HG03135 (cell line): ENCODE data around the gene SMG6.
"Not testable (repeated sequence)": the region's sequence is repeated elsewhere in the genome, so short reads cannot be mapped to it uniquely, and the experiment has no call there.

Source experiments
- ATAC-seq: cut with Tn5 transposase; IDR thresholded peaks from one replicate; pipeline ENCODE4 v1.9.1; 2021; ENCODE audit warnings: mild to moderate bottlenecking, moderate library complexity; ENCODE audit not compliant: unreplicated experiment

SMG6 gene

GRCh38 chr17:2151358-2152033, 152.1 kb downstream of the SMG6 start:
- no peak for ATAC-seq

DNA sequence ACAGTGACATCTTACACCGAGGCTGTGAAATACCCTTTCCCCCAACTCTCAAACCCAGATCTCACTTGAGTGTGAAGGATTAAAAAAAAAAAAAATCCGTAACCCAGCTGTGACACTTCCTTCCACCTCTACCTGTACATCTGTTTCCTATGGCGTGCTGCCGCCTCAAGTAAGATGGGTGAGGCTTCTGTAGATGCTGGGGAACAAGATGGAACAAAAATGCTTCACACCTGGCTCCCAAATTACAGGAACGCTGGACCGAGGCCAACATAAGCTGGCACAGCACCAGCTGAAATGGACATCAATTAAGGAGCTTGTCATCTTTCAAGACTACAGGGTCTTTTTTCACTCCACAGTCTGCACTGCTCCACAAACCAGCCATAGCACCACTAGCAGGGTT, 152.8 kb downstream of the SMG6 start:
- ATAC-seq, result no peak

GRCh38 chr17:2149934-2150333, 153.7 kb downstream of the SMG6 start:
- ATAC-seq, result no peak

GRCh38 chr17:2146132-2146871, 157.3 kb downstream of the SMG6 start:
- ATAC-seq, result no peak

DNA sequence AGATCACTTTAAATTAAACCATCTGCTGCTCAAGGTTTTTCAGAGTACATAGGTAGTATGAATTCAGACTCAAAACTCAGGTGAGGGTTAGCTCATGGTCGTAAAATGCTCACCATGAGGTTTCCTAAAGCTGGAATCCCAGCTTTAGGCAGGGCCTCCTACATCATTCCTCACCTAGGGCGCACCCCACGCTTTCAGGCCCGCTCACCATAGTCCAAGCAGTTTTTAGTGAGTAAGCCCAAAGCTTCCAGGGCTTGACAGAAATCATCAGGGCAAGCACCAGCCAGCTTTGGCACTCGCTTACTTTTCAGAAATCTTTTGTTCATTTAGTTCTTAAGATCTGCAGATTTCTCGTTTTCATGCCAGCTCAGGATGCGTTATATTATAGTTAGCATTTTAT, 158.9 kb downstream of the SMG6 start:
- ATAC-seq, result no peak

GRCh38 chr17:2143332-2143731, 160.3 kb downstream of the SMG6 start:
- no peak for ATAC-seq

DNA sequence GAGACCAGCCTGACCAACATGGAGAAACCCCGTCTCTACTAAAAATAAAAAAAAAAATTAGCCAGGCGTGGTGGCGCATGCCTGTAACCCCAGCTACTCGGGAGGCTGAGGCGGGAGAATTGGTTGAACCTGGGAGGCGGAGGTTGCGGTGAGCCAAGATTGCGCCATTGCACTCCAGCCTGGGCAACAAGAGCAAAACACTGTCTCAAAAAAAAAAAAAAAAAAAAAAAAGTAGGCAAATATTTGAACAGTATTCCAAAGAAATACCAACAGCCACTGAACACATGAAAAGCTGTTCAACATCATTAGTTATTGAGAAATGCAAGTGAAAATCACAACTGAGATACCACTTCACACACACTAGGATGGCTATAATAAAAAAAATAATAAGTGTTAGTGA, 160.9 kb downstream of the SMG6 start:
- ATAC-seq, result not testable (repeated sequence)

- no peak for ATAC-seq
Observed at GRCh38 chr17:2140683-2141082, 162.9 kb downstream of the SMG6 start.

GRCh38 chr17:2138761-2139160, 164.8 kb downstream of the SMG6 start:
- ATAC-seq, result peak; percentile 20

DNA sequence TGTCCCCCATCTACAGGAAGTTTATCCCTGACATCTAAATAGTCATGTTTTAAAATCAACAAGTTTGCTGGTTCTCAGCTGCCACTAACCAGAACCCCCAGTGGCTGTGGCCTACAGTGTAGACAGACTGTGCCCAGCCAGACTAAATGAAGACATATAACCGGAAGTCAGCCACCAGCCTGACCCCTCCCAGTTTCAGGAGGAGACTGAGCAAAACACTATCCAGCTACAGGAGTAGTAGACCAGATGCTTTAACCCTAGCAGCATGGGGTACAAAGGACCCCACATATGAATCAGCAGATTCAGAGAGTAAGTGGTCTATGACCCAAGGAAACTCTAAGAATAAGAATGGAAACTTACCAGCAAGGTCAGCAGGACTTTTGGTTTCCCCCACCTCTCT, 165.3 kb downstream of the SMG6 start:
- ATAC-seq, result peak; percentile 65

- no peak for ATAC-seq
Observed at GRCh38 chr17:2137342-2138098, 166.1 kb downstream of the SMG6 start.

DNA sequence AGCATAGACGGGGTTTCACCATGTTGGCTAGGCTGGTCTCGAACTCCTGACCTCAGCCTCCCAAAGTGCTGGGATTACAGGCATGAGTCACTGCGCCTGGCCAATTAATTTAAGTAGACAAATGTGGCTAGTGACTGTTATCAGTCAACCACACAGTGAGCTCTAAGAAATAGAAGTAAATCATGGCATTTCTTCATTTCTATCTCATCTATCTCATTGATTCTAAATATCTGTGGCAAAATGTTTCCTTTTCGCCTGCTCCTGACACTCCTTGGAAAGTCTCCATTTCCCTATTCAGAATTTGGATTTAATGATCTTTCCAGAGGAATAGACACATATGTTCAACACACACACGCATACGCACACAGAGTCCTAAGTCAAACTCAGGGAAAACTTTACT, 167.3 kb downstream of the SMG6 start:
- ATAC-seq, result no peak

- no peak for ATAC-seq
Observed at GRCh38 chr17:2128011-2128410, 175.6 kb downstream of the SMG6 start.

DNA sequence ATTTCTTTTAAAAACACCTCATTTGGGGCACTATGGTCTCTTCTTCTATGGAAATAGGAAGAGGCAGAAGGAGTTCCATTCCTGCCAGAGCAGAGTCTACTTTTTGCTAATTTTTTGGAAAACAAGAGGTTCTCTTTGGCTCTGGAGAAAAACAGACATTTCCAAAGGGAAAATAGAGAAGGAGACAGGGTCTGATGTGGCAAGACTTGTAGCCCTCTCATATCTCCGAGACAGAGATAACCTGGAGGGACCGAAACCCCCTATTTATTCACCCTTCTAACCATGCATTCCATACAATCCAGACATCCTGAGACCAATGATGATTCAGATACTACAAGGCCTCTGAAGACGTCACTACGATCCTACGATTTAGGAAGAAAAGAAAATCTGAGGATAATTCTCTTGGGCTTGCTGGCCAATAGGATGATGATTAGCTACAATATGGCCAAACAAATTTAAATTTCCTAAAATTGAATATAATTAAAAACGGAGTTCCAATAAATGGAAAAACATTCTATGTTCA, 178.5 kb downstream of the SMG6 start:
- no peak for ATAC-seq

- ATAC-seq, result no peak
Observed at GRCh38 chr17:2124391-2124790, 179.2 kb downstream of the SMG6 start.

- no peak for ATAC-seq
Observed at GRCh38 chr17:2123375-2124251, 180.0 kb downstream of the SMG6 start.

- ATAC-seq, result no peak
Observed at GRCh38 chr17:2122641-2123302, 180.8 kb downstream of the SMG6 start.

DNA sequence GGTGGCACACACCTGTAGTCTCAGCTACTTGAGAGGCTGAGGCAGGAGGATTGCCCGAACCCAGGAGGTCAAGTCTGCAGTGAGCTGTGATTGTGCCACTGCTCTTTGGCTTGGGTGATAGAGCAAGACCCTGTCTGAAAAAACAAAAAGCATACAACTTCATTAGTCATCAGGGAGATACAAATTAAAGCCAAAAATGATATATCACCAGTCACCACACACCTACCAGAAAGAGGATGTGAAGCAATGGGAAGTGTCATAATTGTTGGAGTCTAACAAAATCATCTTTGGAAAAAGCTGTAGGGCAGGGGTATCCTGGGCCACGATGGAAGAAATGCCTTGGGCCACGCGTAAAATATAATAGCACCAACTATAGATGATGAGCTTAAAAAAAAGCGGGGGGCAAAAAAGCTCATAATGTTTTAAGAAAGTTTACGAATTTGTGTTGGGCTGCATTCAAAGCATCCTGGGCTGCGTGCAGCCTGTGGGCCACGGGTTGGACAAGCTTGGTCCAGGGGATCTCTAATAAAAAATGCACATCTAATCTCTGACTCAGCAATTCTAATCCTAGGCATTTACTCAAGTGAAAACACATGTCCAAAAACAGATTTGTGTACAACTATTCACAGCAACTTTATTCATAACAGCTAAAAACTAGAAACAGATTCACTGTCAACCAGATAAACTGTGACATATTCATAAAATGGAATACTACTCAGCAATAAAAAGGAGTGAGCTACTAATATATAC, 182.8 kb downstream of the SMG6 start:
- ATAC-seq, result no peak

DNA sequence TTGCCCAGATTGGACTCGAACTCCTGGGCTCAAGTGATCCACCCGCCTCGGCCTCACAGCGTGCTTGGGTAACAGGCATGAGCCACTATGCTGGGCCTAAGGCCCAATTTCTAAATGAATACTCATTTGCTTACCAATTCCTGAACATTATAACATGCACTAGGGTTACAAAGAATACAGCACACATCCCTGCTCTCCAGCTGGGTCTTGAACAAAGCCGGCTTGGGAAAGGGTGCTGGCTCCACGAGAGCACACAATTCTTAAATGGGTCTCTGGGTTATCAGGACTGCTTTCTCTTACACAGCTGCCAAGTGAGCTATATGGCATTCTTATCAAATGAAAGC, 190.3 kb downstream of the SMG6 start:
- no peak for ATAC-seq

DNA sequence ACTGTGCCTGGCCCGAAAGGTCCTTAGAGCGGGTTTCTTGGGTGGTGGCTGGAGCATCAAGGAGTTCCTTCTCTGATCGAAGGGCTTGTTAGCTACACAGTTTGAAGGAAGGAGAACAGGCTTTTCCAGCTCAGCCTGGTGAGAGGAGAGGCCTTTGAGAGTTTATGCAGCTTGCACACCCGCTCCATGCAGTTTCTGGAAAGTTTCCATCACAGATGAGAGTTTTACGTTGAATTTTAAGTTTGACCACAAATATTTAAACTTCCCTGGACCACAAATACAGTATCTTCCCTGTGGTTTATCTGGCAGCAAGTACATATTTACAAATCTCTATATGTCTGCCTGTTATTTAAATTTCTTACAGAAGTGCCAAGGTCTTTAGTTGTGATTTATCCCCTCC, 191.9 kb downstream of the SMG6 start:
- ATAC-seq, result no peak
